ENCODE results near the gene TRIM43B. TPM values are rescaled to one million over a fixed set of nuclear protein-coding genes. Genes with fewer than 3 reads are reported as not detected.

Gene TRIM43B
- total RNA-seq, 1 experiment from 2014 or later = not detected

DNA sequence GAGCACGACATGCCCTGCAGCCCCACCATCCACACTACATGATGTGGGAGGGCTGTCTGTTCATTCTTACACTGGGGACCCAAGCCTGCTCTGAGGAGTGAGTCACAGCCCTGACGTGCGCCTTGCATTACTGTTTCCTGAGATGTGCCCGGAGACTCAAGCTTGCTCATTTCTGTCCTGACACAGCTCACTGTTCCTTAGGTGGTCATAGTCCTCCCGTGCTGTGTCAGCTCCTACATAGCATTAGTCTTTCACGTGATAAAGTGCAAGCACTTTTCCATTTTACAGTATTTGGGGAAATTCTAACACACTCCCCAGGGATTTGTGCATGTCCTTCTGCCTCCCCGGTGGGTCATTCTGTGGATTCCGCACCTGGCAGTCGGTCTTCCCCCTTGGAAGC, 46.2 kb upstream of the TRIM43B start:
- no peak overlapping the region for H2BK12ac ChIP-seq (ENCODE audit: insufficient read length, low read depth, low read length)
- no peaks in the 10 kb centered on the region for H3K79me1 ChIP-seq (ENCODE audit: insufficient read depth, low read depth, low read length, poor library complexity, severe bottlenecking)
- no peak overlapping the region for H3K4me2 ChIP-seq (ENCODE audit: insufficient read depth, insufficient read length, low read length)
- no peak overlapping the region for H2BK5ac ChIP-seq (ENCODE audit: insufficient read length, low read length)
- no peaks in the 10 kb centered on the region for H3K27me3 ChIP-seq (ENCODE audit: insufficient read depth, low read length)
- H2BK15ac ChIP-seq (ENCODE audit: low read depth, low read length) = no peak overlapping the region
- H3K9me3 ChIP-seq (ENCODE audit: control insufficient read depth, low read depth, low read length) = no peaks in the 10 kb centered on the region
- H3K18ac ChIP-seq (ENCODE audit: insufficient read length, low read depth, low read length) = no peak overlapping the region
- H4K91ac ChIP-seq (ENCODE audit: insufficient read length, low read depth, low read length) = no peak overlapping the region
- peaks cover 13% of the 10 kb centered on the region for H3K27me3 Mint-ChIP-seq (ENCODE audit: low read depth)
- no peak overlapping the region for H2BK20ac ChIP-seq (ENCODE audit: low read depth, low read length, poor library complexity, severe bottlenecking)
- no peak overlapping the region for H3K27ac ChIP-seq (ENCODE audit: insufficient read length, low read depth, low read length)
- H3K4me1 ChIP-seq (ENCODE audit: insufficient read depth, low read length) = peaks cover 2% of the 10 kb centered on the region; the same call in 1 of the 2 replicates
- no peak overlapping the region for H3T11ph ChIP-seq (ENCODE audit: low read length)
- H3K27ac Mint-ChIP-seq = no peak overlapping the region
- peaks cover 0 to 55% of the 10 kb centered on the region in 2 experiments; a peak in 2 of 5 replicates for H3K9me3 Mint-ChIP-seq
- no peak overlapping the region for H3K4me3 Mint-ChIP-seq
- H4K5ac ChIP-seq (ENCODE audit: insufficient read length, low read depth, low read length) = no peak overlapping the region
- H3K4ac ChIP-seq (ENCODE audit: low read depth, low read length) = no peak overlapping the region
- DNase-seq = no peak
- H3K4me1 Mint-ChIP-seq = peaks cover 0 to 12% of the 10 kb centered on the region in 2 experiments; a peak in 2 of 4 replicates
- H2BK120ac ChIP-seq (ENCODE audit: low read depth, low read length, poor library complexity, severe bottlenecking) = no peak overlapping the region
- H3K14ac ChIP-seq (ENCODE audit: insufficient read depth, low read length) = no peak overlapping the region
- H3K23ac ChIP-seq (ENCODE audit: insufficient read length, low read depth, low read length) = no peak overlapping the region
- H4K8ac ChIP-seq (replicated peaks; ENCODE audit: insufficient read length, low read depth, low read length) = no peak overlapping the region
- no peak for TF ChIP-seq CTCF (conservative IDR thresholded peaks at IDR 0.05)
- no peak overlapping the region for H2AK5ac ChIP-seq (ENCODE audit: insufficient read length, low read length)
- H3K23me2 ChIP-seq (ENCODE audit: insufficient read length, low read depth, low read length, poor library complexity, severe bottlenecking) = no peaks in the 10 kb centered on the region
- no peaks in the 10 kb centered on the region for H3K36me3 Mint-ChIP-seq (ENCODE audit: insufficient read depth in 1 of 3, low read depth in 3 of 3)
- no peak overlapping the region for H2AFZ ChIP-seq (ENCODE audit: low read length)
- no peaks in the 10 kb centered on the region for H4K20me1 ChIP-seq (ENCODE audit: control insufficient read depth, insufficient read depth, insufficient read length)
- no peak overlapping the region for H3K56ac ChIP-seq (ENCODE audit: insufficient read length, low read depth, low read length)
- WGBS (ENCODE audit: extremely low coverage, insufficient read length, low lambda C conversion rate) = no CpG with 5 or more reads among the region's 9 CpGs
- H3K9ac ChIP-seq (ENCODE audit: extremely low read depth, insufficient read length, low read length) = no peak overlapping the region
- no peaks in the 10 kb centered on the region for H3K79me2 ChIP-seq (ENCODE audit: insufficient read depth, low read length)
